ENCODE data around the gene MEOX1.

MEOX1 gene

GRCh38 chr17:43650471-43650870 lies 11.3 kb downstream of the MEOX1 start:
- no peak for DNase-seq (ENCODE audit: extremely low spot score)
- POLR2A ChIA-PET = no interaction called here

DNA sequence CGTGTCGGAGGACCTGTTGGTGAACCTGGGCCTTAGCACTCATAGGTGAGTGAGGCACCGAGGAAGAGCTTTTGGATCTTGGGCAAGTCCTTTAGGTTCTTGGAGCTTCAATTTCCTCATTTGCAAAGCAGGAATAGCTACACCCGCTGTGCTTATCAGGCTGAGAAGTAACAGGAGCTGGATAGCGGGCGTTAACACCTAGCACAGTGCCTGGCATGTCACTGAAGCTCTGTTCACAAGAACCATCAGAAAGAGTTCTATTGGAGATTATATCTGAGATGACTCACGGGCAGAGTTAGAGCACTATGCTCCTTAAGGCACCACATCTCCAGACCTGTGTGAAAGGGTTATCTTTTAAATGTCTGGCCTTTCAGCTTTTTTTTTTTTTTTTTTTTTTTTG lies 12.8 kb downstream of the MEOX1 start:
- no peak for TF ChIP-seq CTCF (IDR thresholded peaks at IDR 0.05; ENCODE audit: control extremely low read depth, extremely low read depth, low read depth, missing control alignments)
- no peak for DNase-seq (ENCODE audit: extremely low spot score)
- POLR2A ChIA-PET = no interaction called here
- CTCF ChIA-PET = interaction anchor here (1.0 to 2.4 kb wide), 4 partner anchors 70 to 229 kb away, joined by 3 to 8 read pairs (median 4); no protein-coding TSS in a partner anchor

More at GRCh38 chr17:43650471-43650870, 11.3 kb downstream of the MEOX1 start:
- CTCF ChIA-PET = no interaction called here
- no peak for TF ChIP-seq CTCF (IDR thresholded peaks at IDR 0.05; ENCODE audit: control extremely low read depth, extremely low read depth, low read depth, missing control alignments)

DNA sequence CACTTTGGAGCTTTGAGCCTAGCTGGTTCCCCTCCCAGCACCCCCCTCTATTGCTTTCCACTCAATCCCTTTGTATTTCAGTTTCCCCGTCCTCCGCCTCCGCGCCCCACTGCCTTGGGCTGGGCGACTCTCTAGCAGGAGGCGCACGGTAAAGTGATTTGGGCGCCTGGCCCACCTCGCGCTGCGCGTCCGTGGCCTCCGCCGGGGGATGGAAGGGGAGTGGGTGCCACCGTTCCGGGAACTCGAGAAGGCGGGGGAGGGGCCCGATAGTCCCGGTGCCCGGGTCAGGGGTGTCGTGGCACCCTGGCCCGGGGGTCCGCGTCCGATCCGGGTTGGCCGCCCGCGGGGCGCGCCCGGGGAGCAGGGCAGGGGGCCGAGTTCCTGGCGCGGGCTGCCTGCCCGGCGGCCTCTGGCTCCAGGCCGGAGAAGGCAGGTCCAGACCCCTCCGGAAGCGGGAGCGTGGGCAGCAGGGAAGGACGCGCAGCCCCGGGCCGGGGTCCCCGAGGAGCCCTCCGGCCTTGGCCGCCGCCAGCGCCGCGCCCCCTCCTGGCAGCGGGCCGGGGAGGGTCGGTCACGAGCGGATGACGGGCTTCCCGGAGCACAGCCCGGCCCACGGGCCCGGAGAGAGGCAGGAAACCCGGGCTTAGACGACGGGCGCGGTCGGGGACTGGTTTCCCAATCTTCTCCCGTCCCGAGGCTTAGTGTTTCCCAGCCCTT lies 15.8 kb downstream of the MEOX1 start:
- ChIA-PET CTCF (no interaction called here), POLR2A (no interaction called here)
- no peak for TF ChIP-seq CTCF (IDR thresholded peaks at IDR 0.05; ENCODE audit: control extremely low read depth, extremely low read depth, low read depth, missing control alignments)
- DNase-seq (ENCODE audit: extremely low spot score) = no peak

GRCh38 chr17:43645450-43645764 lies 16.3 kb downstream of the MEOX1 start:
- ChIA-PET CTCF (interaction anchor here (1.1 kb wide), 1 partner anchor 68 kb away, joined by 3 read pairs; no protein-coding TSS in a partner anchor), POLR2A (no interaction called here)
- TF ChIP-seq CTCF (IDR thresholded peaks at IDR 0.05; ENCODE audit: control extremely low read depth, extremely low read depth, low read depth, missing control alignments) = no peak
- DNase-seq (ENCODE audit: extremely low spot score) = no peak

DNA sequence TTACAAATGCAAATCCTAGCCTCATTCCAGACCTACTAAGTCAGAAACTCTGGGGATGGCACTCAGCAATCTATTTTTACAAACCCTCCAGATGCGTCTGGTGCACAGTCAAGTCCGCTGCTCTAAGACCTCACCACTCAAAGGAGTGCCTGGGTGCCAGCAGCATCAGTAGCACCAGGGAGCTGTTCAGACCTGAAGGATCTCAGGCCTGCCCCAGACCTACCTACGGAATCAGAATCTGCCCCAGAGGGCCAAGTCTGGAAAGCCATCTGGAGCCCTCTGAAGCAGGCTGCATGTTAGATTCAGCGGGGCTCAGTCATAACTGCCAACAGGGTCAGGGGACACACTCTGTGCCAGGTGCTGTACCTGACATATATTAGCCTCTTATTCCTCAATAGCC lies 17.6 kb downstream of the MEOX1 start:
- TF ChIP-seq CTCF (IDR thresholded peaks at IDR 0.05; ENCODE audit: control extremely low read depth, extremely low read depth, low read depth, missing control alignments) = no peak
- DNase-seq (ENCODE audit: extremely low spot score) = no peak
- CTCF ChIA-PET = no interaction called here
- POLR2A ChIA-PET = no interaction called here

DNA sequence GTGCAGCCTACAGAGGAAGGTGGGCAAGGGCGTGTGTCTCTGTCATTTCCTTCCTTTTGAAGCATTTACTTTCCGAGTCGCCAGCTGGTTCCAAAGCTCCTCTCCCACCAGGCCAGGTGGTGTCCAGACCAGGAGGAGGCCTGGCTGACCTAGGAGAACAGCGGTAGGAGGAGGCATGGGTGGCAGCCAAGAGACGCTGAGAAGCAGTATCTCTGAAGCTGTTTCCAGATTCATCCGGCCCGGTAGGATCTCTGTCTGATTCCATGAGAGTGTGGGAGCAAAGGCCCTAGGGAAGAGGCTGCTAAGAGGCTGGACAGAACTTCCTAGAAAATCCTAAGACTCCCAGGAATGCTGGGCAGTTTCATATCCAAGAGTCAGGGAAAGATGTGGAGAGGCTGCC lies 20.3 kb downstream of the MEOX1 start:
- POLR2A ChIA-PET = no interaction called here
- CTCF ChIA-PET = interaction anchor here (1.1 to 1.8 kb wide), 3 partner anchors 10 to 32 kb away, joined by 3 to 6 read pairs (median 4); no protein-coding TSS in a partner anchor
- DNase-seq (ENCODE audit: extremely low spot score) = no peak
- no peak for TF ChIP-seq CTCF (IDR thresholded peaks at IDR 0.05; ENCODE audit: control extremely low read depth, extremely low read depth, low read depth, missing control alignments)

All from GM10248 (cell line).